LNCaP clone FGC (cell line): ENCODE data around the gene GLT8D1.

Source experiments
- DNase-seq: peaks from one replicate; pipeline ENCODE4 v3.0.0-alpha.2; 2011; ENCODE audit warnings: low read depth
- H3K4me3 ChIP-seq: 2 replicates; pipeline ENCODE4 v1.5.1; 2011; ENCODE audit warnings: mild to moderate bottlenecking, low read depth, low read length, control low read depth
- TF ChIP-seq, protein P1 (sequence below): IDR thresholded peaks from 2 replicates; pipeline ENCODE4 v1.5.1; 2012; ENCODE audit warnings: mild to moderate bottlenecking; ENCODE audit not compliant: control insufficient read depth, insufficient read depth; ENCODE audit errors: extremely low read depth

GLT8D1 gene

DNA sequence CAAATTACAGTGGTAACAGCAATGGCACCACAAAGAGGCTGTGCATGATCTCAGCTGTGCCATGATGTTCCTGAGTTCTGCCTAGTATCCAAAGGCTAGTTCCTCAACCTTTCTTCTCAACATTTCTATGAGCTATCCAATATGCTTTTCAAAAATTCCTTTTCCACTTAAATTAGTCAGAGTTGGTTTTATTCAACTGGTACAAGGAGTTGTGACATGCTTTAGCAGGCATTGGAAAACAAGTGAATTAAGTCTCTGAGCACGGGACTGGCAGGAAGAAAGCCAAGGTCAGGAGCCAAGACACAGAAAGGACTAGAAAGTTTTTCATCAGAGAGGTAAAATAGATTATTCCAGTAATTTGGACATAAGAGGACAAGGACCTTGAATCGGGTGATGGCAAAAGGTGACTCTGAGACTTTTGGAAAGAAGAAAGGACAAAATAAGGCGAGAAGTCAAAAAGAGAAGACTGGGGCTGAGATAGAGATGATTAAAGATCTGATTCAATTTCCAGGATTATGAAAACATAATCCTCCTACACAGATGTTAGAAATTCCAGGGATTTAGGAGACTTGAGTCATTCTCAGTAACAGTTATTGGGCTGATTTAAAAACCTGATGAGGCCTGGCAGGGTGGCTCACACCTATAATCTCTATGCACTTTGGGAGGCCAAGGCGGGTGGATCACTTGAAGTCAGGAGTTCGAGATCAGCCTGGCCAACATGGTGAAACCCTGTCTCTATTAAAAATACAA, 56.0 kb downstream of the GLT8D1 start:
- TF ChIP-seq, protein P1, sequence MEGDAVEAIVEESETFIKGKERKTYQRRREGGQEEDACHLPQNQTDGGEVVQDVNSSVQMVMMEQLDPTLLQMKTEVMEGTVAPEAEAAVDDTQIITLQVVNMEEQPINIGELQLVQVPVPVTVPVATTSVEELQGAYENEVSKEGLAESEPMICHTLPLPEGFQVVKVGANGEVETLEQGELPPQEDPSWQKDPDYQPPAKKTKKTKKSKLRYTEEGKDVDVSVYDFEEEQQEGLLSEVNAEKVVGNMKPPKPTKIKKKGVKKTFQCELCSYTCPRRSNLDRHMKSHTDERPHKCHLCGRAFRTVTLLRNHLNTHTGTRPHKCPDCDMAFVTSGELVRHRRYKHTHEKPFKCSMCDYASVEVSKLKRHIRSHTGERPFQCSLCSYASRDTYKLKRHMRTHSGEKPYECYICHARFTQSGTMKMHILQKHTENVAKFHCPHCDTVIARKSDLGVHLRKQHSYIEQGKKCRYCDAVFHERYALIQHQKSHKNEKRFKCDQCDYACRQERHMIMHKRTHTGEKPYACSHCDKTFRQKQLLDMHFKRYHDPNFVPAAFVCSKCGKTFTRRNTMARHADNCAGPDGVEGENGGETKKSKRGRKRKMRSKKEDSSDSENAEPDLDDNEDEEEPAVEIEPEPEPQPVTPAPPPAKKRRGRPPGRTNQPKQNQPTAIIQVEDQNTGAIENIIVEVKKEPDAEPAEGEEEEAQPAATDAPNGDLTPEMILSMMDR, result no peak
- no peak overlapping the region for H3K4me3 ChIP-seq
- DNase-seq, result no peak

GRCh38 chr3:52645549-52645948, 60.0 kb downstream of the GLT8D1 start:
- H3K4me3 ChIP-seq, result no peak overlapping the region
- TF ChIP-seq, protein P1, result no peak
- DNase-seq, result no peak
